ENCODE measurements around the gene FARS2. TPM values are rescaled to one million over a fixed set of nuclear protein-coding genes. Genes with fewer than 3 reads are reported as not detected.

Gene FARS2
- polyA plus RNA-seq, 1 of the 3 experiments (the other 2 are of a cell fraction): 12.5 TPM

- peaks cover 9 to 16% of the 10 kb centered on the region in 2 experiments; a peak in 3 of 4 replicates for H3K4me1 ChIP-seq (ENCODE audit: control insufficient read depth in 1 of 2, insufficient read depth in 2 of 2, low read depth in 1 of 2, low read length in 1 of 2)
- H3K4me3 ChIP-seq (ENCODE audit: low read depth in 2 of 2, low read length in 1 of 2): no peak overlapping the region
- H2AFZ ChIP-seq (ENCODE audit: low read depth): no peak overlapping the region
- H3K27ac ChIP-seq (ENCODE audit: low read depth in 2 of 2, low read length in 1 of 2): no peak overlapping the region
- peaks cover 13 to 23% of the 10 kb centered on the region in 2 experiments for H3K36me3 ChIP-seq (replicated peaks in 1 of 2; ENCODE audit: control insufficient read depth in 1 of 2, insufficient read depth in 2 of 2, low read length in 1 of 2)
- no peak overlapping the region for H3K9ac ChIP-seq
- no peak overlapping the region for H3K4me2 ChIP-seq
- no peaks in the 10 kb centered on the region for H3K79me2 ChIP-seq (ENCODE audit: insufficient read depth)
- H3K27me3 ChIP-seq (ENCODE audit: insufficient read depth): no peaks in the 10 kb centered on the region
- no peaks in the 10 kb centered on the region for H4K20me1 ChIP-seq (ENCODE audit: insufficient read depth)
- no peaks in the 10 kb centered on the region for H3K9me3 ChIP-seq
- POLR2A ChIA-PET: no interaction called here
- DNase-seq: no peak
- H3K9me2 ChIP-seq: no peaks in the 10 kb centered on the region
- TF ChIP-seq JUND (IDR thresholded peaks at IDR 0.05) (no peak), SIN3A (IDR thresholded peaks at IDR 0.05; ENCODE audit: borderline replicate concordance, low read depth, low read length) (no peak), REST (IDR thresholded peaks at IDR 0.05; ENCODE audit: low read depth, low read length) (no peak), RFX5 (IDR thresholded peaks at IDR 0.05; ENCODE audit: low read length) (no peak), EZH2phosphoT487 (IDR thresholded peaks at IDR 0.05; ENCODE audit: borderline replicate concordance, low read depth) (no peak), ELF1 (IDR thresholded peaks at IDR 0.05) (no peak), MEF2A (IDR thresholded peaks at IDR 0.05; ENCODE audit: borderline replicate concordance, low read depth) (no peak), RXRA (IDR thresholded peaks at IDR 0.05; ENCODE audit: borderline replicate concordance, low read depth) (no peak), NFIC (IDR thresholded peaks at IDR 0.05; ENCODE audit: borderline replicate concordance) (no peak), RCOR1 (IDR thresholded peaks at IDR 0.05; ENCODE audit: low read length) (no peak), IRF3 (IDR thresholded peaks at IDR 0.05; ENCODE audit: low read depth, low read length) (no peak), YY1 (IDR thresholded peaks at IDR 0.05; ENCODE audit: low read depth) (no peak), EP300 (IDR thresholded peaks at IDR 0.05; ENCODE audit: borderline replicate concordance in 1 of 2, low read depth in 1 of 2, low read length in 1 of 2) (no peak), NRF1 (IDR thresholded peaks at IDR 0.05; ENCODE audit: low read depth, low read length) (no peak)
- TF ChIP-seq, protein P1, sequence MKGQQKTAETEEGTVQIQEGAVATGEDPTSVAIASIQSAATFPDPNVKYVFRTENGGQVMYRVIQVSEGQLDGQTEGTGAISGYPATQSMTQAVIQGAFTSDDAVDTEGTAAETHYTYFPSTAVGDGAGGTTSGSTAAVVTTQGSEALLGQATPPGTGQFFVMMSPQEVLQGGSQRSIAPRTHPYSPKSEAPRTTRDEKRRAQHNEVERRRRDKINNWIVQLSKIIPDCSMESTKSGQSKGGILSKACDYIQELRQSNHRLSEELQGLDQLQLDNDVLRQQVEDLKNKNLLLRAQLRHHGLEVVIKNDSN (IDR thresholded peaks at IDR 0.05; ENCODE audit: borderline replicate concordance, low read depth): no peak
- TF ChIP-seq, protein P2, sequence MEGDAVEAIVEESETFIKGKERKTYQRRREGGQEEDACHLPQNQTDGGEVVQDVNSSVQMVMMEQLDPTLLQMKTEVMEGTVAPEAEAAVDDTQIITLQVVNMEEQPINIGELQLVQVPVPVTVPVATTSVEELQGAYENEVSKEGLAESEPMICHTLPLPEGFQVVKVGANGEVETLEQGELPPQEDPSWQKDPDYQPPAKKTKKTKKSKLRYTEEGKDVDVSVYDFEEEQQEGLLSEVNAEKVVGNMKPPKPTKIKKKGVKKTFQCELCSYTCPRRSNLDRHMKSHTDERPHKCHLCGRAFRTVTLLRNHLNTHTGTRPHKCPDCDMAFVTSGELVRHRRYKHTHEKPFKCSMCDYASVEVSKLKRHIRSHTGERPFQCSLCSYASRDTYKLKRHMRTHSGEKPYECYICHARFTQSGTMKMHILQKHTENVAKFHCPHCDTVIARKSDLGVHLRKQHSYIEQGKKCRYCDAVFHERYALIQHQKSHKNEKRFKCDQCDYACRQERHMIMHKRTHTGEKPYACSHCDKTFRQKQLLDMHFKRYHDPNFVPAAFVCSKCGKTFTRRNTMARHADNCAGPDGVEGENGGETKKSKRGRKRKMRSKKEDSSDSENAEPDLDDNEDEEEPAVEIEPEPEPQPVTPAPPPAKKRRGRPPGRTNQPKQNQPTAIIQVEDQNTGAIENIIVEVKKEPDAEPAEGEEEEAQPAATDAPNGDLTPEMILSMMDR (IDR thresholded peaks at IDR 0.05): no peak; the same call in 1 of the 2 replicates
- TF ChIP-seq, protein P3, sequence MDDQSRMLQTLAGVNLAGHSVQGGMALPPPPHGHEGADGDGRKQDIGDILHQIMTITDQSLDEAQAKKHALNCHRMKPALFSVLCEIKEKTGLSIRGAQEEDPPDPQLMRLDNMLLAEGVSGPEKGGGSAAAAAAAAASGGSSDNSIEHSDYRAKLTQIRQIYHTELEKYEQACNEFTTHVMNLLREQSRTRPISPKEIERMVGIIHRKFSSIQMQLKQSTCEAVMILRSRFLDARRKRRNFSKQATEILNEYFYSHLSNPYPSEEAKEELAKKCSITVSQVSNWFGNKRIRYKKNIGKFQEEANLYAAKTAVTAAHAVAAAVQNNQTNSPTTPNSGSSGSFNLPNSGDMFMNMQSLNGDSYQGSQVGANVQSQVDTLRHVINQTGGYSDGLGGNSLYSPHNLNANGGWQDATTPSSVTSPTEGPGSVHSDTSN (IDR thresholded peaks at IDR 0.05): no peak
- CTCF ChIA-PET: interaction anchor here (0.8 to 4.2 kb wide), 6 partner anchors 8 to 1333 kb away, joined by 3 to 17 read pairs (median 5); no protein-coding TSS in a partner anchor
- WGBS (ENCODE audit: low lambda C conversion rate): 90% methylated on average over 8 of the region's 8 CpGs
- H3F3A ChIP-seq (replicated peaks; ENCODE audit: insufficient read depth): peaks cover 7% of the 10 kb centered on the region
These were observed 47.5 kb upstream of the FARS2 start for GRCh38 chr6:5213836-5214235.
